Stimulated activated CD4-positive, alpha-beta T cell treated with anti-CD3 and anti-CD28 coated beads, Interleukin-2, amount 100 ng/mL, for 24 hours (primary cell): ENCODE data around the gene ZNF747.
A peak's percentile ranks its signal among the peaks of the same experiment; 100 is the strongest.
"Not testable (repeated sequence)": the region's sequence is repeated elsewhere in the genome, so short reads cannot be mapped to it uniquely, and the experiment has no call there.

ENCODE experiments used
- DNase-seq, 2 donors: peaks; one replicate each; pipeline ENCODE4 v3.0.0-alpha.2; 2020

The ZNF747 gene

GRCh38 chr16:30557707-30557956 lies 23.0 kb upstream of the ZNF747 start:
- DNase-seq: peak; percentile 47

GRCh38 chr16:30556125-30556473 lies 21.4 kb upstream of the ZNF747 start:
- no peak for DNase-seq

- no peak for DNase-seq
Observed at GRCh38 chr16:30555315-30556124, 20.9 kb upstream of the ZNF747 start.

DNA sequence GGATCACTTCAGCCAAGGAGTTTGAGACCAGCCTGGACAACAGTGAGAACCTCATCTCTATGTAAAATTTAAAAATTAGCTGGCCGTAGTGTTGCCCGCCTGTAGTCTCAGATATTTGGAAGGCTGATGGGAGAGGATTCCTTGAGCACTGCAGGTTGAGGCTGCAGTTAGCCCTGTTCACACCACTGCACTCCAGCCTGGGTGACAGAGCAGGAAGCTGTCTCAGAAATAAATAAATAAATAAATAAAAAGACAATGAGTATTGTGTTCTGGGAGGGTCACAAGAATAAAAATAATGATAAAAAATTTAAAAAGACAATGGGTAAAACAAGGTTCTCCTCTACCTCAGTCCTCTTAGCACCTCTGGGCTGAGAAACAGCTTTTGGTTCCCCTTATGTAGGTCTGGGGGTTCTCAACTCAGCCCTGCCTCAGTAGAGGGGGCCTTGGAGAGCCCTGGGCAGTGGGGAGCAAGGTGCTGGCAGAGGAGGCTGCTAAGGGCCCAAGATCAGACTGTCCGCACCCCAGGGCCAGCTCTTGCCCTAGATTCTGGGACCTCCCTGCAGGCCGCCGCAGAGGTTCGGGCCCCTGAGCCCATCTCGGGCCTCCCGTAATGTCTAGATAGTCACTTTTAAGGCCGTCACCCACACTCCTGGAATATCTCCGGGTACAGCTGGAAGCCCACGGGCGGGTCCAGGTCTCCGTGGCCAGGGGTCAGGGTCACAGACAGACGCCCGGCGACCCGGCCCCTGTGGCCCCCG lies 20.1 kb upstream of the ZNF747 start:
- no peak for DNase-seq

DNA sequence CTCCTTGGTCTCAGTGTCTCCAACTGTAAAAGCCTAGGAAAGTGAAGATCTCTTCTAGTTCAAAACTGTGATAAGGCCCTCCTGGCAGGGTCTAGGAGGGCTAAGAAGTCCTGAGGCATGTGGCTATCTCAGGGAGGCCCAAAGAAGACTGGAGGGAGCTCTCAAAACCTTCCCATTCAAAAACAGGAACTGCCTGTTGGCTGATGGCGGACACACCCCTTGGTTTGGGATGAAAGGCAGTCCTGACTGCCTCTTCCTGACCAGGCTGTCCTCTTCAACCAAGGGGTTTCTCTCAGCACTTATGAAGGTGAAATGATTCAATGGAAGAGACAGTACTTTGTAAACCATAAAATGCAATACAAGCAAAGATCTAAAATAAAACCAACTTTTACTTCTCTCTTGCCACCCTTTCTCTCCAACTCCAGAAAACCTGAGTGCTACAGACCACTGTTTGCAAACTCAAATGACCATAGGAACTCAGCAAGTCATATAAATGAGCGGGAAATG lies 18.8 kb upstream of the ZNF747 start:
- DNase-seq: no peak

DNA sequence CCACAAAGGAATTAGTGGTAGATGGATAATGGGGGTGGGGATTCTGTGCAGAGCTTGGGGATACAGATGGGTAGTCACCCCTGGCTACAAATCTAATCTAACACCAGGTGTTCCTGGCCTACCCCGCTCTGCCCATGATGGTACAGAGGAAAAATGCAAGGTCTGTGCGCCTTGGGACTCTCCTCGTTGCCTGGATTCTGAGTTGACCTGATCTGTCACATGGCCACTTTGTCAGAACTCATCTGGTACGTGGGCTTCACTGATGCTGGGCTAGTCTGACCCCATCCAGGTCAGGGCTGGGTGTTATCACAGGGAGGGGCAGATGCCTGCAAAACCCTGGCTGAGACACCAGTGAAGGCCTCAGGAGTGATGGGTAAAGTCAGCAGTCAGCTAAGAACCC lies 18.3 kb upstream of the ZNF747 start:
- no peak for DNase-seq

DNA sequence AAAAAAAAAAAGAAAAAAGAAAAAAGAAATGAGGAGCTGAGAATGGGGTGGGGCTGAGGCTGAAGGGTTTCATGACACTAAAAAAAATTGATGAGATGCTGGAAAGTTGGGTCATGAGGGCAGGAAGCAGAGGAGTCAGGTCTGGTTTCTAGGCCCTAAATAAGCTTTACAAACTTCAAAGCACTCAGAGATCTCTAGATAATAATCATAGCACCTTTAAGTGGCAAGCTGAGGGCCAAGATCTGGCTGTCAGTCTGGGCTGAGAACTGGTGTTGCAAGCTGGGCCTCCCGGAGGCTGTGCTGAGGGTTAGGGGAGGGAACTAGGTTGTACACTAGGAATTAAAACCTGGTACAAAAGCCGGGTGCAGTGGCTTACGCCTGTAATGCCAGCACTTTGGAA lies 17.1 kb upstream of the ZNF747 start:
- DNase-seq: peak; percentile 68 to 71

DNA sequence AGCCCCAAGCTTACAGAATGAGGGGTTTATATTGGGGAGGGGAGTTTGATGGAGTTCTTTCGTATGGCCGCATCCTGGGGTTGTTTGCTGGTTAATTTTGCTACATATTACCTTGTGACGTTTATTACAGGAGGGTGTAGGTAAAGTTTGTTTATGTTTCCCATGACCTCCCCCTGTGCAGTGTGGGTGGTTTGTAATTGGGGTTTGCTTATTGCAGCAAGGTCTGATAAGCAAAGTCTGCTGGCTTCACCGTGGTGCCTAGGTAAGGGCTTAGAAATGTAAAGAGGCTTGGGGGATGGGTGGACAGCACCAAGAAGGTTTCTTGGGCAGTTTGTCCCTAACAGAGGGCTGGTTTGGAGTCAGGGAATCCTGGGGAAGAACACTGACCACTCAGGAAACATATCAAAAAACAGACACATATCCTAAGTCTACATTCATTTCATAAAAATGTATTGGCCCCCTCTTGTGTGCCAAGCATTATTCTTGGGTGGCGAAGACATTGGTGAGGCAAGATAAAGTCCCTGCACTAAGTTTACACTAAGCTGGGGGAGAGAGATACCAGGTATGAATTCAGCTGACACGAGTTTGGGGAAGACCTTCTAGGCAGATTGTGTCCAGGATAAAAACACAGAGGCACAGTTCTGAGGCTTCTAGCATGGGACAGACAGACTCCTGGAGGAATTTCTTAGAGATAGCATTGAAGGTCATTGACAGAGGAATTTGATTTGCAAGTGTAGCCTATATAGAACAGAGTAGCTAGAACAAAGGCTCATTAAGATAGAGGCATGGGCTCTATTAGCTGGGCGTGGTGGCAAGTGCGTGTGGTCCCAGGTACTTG lies 14.0 kb upstream of the ZNF747 start:
- DNase-seq: no peak

GRCh38 chr16:30546115-30546514 lies 11.5 kb upstream of the ZNF747 start:
- DNase-seq: no peak

- DNase-seq: no peak
Observed at GRCh38 chr16:30543067-30543466, 8.4 kb upstream of the ZNF747 start.

- DNase-seq: no peak
Observed at GRCh38 chr16:30541502-30542329, 7.1 kb upstream of the ZNF747 start.

- not testable (repeated sequence) for DNase-seq
Observed at GRCh38 chr16:30540916-30541464, 6.3 kb upstream of the ZNF747 start.

DNA sequence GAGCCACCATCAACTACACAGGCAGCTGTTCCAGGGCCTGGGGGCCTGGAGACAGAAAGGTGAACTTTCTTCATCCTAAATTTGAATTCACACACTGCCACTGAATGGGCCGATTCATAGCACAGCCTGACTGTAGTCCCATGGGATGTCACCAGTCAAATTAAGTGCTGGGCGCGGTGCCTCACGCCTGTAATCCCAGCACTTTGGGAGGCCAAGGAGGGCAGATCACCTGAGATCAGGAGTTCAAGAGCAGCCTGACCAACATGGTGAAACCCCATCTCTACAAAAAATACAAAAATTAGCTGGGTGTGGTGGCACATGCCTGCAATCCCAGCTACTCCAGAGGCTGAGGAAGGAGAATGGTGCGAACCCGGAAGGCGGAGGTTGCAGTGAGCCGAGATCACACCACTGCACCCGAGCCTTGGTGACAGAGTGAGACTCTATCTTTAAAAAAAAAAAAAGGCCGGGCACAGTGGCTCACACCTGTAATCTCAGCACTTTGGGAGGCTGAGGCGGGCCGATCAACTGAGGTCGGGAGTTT lies 5.4 kb upstream of the ZNF747 start:
- DNase-seq: not testable (repeated sequence)

DNA sequence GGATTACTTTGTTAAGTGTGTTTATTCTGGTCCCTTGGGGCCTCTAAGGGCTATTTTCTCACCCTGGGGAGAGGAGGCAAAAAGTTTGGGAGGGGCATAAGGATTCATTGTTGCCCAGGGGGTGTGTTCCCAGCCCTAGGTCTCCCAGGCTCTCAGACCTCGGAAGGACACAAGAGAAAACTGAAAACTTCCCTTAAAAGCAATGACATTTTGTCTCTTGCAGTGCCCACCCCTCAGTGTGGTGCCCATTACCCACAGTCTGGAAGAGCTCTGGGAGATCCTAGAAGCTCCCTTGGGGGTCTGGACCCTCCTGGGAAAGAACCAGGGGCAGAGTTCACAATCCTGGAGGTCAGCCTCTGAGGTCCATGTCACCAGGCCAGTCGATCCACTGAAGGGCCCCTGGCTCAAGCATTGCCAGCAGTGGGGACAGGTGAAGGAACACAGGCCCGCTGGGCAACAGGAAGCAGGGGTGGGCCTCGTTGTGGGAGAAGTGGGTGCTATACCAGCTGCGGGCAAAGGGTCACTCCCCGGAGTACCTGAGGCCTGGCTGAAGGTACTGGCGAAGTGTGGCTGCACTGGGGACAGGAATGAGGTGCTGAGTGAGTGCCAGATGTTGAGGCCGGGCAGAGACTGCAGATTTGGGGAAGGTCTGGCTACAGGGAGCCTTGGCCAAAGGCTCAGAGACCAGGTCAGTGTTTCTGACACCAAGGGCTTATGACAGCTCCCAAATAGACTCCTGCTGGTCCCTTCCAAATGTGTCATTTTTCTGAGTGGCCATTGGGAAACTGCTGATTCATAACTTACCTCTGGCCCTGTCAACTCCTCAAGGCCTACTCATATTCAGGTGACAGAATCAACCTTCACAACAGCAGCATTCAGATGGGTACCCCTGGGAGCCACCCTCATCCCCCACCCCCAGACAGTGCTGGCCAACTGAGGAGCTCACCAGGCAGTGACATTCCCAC lies 4.6 kb upstream of the ZNF747 start:
- DNase-seq: no peak

DNA sequence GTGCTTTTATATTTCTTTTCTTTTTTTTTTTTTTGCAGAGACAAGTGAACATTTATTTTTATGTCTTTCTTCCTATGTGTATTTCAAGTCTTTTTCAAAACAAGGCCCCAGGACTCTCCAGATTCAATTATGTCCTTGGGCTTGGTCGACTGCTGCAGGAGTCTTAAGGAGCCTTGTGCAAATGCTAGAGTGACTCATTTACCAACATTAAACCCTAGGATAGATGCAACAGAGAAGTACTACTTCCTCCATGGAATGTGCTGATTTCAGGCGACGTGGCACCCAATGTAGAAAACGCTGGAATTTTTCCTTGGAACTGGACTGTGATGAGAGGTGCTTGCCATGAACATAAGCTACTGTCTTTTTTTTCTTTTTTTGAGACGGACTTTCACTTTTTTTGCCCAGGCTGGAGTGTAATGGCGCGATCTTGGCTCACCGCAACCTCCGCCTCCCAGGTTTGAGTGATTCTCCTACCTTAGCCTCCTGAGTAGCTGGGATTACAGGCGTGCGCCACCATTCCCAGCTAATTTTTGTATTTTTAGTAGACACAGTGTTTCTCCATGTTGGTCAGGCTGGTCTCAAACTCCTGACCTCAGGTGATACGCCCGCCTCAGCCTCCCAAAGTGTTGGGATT lies 1.9 kb upstream of the ZNF747 start:
- not testable (repeated sequence) for DNase-seq

DNA sequence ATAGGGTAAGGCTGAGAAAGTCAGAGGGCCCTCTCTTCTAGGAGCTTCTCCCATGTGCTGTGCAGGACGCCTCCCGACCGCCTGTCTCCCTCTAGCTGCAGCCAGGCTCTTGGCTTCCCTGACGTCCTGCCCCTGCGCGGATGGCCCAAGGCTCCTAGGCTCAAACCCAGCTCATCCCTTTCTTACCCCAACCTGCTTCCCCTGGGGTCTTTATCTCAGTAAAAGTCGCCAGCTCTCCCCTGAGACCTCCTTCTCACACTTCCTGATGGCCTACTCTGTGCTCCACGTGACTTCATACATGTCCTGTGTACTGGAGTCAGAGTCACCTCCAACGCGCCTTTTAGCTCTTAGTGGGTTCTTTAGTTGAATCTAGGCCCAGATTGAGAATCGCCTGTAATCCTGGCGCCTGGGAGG lies 1.1 kb upstream of the ZNF747 start:
- peak; percentile 70 to 71 for DNase-seq

- no peak for DNase-seq
Observed at GRCh38 chr16:30535106-30535776, 583 bp upstream of the ZNF747 start.

- DNase-seq: peak in 1 of 2 donors; percentile 45
Observed at GRCh38 chr16:30533748-30534367, 800 bp downstream of the ZNF747 start.

GRCh38 chr16:30533146-30533522 lies 1.5 kb downstream of the ZNF747 start:
- no peak for DNase-seq
